Measurements from ENCODE around the gene MYH6.
"Not testable (repeated sequence)": the region's sequence is repeated elsewhere in the genome, so short reads cannot be mapped to it uniquely, and the experiment has no call there.

MYH6 gene

DNA sequence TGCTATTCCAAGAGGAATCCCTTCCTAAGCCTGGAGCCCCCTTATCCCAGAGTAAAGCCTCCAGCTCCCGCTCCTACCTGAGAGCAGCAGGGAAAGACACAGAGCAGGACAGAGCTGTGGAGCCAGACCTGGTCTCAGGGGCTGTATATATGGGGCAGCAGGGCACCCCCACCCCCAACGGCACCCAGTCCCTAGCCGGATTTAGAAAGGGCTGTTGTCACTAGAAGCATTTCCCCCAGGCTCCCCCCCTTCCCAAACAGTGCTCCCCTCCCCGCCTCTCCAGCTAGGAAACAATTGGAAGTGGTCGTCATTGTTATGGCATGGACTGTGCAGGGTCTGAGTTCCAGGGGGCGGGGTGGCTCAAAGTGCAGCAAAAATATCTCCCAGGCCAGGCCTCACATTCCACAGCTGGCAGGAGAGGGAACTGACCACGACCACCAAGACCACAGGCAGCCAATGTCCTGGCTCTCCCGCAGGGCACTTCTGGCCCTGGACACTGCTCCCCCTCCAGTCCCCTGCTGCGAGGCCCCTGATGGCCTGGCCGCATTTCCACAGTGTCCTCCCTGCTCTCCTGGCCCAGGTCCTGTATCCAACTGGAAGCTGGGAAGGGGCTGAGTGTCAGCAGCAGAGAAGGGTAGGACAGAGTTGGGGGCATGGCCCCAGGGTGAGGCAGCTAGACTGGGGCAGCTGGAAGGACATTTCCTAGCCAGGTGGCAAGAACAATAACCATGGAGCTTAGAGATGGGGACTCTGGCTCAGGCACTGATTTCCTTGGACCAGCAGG is 27.7 kb upstream of the MYH6 start, which contains the start of gene MYH7:
TSS of gene MYH7 (minus strand) at position 118 of the 784 bp plus-strand sequence. CDS start 1,928 bp downstream, outside the sequence.
- no peak for DNase-seq

DNA sequence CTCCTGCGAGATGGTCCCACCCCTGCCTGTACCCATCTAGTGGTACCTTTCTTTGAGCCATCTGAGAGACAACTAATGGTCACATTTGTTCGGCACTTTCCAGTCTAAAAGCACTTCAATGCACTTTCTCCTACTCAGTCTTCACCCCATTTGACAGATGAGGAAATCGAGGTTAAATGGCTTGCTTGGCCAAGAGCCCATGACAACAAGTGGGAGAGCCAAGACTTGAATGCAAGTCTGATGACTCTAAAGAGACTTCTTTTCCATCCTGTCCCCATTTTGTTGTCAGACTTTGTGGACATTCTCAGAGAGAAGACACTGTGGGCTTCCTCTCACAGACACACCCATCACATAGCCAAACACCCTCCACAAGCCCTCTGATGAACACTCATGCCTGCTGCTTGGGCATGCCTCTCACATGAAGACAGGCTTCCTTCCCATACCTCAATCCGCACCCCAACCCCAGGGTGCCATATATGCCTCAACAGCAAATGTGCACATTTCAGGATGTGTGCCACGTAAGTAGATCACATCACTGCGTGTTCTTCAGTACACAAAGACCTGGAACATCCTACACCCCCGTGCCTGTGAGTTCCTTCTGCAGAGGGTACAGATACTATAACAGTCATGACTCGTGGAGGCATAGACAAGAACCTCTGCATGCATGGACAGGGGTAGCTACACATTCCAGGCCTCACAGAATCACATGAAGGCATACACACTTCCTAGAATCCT is 26.6 kb upstream of the MYH6 start:
- DNase-seq, result no peak

DNA sequence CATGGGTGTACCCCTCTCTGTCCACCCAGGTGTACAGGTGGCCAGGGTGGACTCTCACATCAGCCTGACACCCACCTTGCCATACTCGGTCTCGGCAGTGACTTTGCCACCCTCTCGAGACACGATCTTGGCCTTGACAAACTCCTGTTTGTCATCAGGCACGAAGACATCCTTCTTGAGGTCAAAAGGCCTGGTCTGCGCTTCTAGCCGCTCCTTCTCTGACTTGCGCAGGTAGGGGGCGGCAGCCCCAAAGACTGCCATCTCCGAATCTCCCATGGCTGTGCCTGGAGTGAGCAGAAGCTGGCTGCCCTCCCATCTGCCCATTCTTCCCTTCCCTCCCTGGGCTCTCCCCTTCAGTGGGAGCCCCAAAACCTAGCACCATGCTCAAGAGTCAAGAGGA is 25.4 kb upstream of the MYH6 start:
- DNase-seq, result no peak

DNA sequence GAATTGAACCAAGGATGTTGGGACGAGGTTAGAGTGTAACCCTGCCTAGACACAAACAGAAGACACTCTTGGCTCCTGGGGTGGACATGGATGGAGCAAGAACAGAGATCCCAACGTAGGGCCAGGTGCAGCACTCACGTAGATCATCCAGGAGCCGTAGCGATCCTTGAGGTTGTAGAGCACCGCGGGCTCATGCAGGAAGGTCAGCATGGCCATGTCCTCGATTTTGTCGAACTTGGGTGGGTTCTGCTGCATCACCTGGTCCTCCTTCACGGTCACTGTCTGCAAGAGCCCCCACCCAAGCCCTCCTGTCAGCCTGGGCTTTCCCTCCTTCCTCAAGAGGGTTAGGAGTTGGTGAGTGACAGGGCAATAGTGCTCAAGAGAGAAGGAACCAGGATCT is 24.9 kb upstream of the MYH6 start:
- DNase-seq, result no peak

DNA sequence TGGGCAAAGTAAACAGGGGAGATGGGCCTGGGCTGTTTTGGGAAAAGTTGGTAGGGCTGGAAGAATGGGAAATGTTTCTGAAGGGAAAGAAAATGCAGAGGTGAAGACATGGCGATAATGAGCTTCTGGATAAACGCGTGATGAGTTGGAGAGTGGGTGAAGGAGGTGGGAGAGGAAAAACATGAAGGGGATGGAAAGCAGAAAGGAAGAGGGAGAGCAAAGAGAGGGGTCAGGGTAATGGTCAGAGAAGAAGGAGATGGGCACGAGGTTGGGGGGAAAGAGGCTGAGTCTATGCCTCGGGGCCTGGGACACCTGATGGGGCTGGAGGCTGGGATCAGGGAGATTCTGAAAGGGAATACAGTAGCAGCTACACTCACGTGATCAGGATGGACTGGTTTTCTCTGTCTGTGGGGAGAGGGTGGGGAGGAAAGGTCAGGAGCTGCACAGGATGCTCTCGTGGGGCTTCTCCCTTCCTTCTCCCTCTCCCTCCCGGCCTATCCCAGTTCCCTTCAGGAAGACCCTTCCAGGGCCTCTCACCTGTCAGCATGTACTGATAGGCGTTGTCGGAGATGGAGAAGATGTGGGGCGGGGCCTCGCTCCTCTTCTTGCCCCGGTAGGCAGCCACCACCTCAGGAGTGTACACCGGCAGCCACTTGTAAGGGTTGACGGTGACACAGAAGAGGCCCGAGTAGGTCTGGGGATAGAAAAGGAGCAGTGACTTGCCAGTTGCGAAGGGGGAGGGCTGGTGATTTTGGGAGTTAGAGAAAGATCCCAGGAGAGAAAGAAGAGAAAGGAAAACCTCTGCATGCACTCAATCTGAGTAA is 24.2 kb upstream of the MYH6 start:
- DNase-seq, result no peak

DNA sequence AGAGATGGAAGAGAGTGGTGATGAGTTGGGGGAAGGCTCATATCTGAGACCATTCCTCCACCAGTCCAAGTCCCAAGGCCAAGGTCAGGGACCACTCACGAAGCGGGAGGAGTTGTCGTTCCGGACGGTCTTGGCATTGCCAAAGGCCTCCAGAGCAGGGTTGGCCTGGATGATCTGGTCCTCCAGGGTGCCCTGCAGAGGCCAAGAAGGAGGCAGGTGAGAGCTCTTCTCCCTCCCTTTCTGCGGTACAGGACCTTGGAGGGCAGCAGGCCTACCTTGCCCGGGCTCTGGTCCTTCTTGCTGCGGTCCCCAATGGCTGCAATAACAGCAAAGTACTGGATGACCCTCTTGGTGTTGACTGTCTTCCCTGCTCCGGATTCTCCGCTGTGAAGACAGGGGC is 23.4 kb upstream of the MYH6 start:
- DNase-seq, result no peak

DNA sequence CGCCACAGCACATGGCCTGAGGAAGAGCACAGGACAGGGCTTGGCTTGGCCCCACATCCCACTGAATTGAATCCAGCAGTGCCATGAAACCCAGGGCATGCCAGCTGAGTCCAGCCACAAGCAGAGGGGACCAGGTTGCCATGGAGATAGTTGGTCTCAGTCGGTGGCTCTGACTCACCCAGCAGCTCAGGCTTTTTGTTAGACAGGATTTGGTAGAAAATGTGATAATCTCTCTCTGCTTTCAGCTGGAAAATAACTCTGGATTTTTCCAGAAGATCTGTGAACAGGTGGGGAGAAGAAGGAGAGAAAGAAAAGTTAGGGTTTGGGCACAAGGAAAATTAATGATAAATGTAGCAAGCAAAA is 22.6 kb upstream of the MYH6 start:
- no peak for DNase-seq

DNA sequence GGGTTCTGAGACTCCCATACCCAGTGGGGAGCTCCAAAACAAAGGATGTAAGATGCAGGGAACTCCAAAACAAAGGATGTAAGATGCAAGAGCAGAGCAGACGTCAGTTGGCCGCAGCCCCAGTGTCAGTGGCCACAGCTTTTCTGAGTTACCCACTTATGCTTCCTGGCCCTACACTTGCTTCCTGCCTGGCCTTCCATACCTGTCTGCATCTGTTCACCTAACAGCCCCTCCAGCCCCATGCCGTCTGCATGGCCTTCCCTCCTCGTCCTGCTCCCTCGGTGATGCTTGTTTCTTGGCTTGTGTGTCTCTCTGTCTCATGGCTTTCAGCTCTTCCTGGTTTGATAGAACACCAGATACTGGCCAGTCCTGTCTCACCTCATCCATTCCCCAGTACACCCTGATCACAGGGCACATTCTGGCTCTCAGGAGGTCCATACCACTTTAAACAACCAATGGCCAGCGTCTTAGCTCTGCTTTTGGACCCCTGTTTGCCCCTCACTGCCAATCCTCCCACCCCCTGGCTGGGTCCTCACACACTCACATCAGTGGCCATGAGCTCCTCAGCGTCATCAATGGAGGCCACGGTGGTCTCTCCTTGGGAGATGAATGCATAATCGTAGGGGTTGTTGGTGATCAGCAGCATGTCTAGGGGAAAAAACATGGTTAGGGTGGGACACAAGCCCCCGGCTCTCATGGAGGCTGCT is 22.1 kb upstream of the MYH6 start:
- DNase-seq, result no peak

DNA sequence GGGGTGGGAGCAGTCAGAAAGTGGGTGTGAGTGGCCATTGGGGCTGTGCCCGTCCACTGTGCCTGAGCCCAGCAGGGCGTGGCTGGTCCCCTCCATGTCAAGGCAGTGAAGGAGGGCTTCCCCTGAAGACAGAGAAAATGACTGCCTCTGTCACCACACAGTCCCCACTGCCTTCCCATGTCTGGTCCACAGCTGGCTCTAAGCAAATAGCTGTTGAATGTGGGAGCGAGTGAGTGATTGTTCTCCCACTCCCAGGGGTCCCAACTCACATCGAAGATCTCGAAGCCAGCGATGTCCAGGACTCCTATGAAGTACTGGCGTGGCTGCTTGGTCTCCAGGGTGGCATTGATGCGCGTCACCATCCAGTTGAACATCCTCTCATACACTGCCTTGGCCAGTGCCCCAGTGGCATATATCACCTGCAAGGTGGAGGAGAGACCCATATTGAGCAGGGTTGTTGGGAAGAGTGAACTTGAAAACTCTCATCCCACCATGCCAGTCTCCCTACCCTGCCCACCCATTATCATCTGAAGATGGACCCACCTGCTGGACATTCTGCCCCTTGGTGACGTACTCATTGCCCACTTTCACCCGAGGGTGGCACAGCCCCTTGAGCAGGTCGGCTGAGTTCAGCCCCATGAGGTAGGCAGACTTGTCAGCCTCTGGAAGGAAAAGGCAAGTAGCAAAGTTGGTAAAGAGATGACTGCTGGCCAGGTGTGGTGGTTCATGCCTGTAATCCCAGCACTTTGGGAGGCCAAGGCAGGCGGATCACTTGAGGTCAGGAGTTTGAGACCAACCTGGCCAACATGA is 20.8 kb upstream of the MYH6 start:
- no peak for DNase-seq

DNA sequence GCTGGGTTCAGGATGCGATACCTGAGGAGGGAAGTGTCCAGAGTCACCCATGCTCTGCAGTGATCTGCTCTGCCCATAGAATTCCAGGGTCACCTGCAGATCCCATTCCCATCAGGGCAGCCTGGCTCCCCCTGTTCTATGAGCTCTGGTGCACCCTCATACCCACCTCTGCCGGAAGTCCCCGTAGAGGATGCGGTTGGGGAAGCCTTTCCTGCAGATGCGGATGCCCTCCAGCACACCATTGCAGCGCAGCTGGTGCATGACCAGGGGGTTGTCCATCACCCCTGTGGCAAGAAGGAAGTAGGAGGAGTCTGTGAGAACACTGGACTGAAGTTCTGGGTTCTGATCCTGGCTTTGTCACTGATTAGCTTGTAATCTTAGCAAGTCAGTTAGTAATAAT is 17.7 kb upstream of the MYH6 start:
- not testable (repeated sequence) for DNase-seq

DNA sequence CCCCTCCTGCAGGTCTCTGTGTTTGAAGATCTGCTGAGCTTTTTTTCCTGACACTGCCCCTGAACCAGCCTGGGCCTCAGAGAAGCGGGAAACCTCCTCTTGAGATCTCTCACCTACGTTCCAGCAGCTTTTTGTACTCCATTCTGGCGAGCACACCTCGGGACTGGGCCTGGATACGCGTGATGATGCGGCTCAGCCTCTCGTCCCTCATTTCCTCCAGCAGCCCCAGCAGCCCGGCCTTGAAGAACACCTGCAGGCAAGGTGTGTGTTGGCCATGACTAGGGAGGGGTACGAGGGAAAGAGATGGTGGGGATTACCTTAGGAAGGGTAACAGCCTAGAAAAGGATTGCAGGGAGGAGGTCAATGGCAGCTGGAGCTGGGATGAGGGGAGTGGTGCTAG is 17.1 kb upstream of the MYH6 start:
- no peak for DNase-seq

DNA sequence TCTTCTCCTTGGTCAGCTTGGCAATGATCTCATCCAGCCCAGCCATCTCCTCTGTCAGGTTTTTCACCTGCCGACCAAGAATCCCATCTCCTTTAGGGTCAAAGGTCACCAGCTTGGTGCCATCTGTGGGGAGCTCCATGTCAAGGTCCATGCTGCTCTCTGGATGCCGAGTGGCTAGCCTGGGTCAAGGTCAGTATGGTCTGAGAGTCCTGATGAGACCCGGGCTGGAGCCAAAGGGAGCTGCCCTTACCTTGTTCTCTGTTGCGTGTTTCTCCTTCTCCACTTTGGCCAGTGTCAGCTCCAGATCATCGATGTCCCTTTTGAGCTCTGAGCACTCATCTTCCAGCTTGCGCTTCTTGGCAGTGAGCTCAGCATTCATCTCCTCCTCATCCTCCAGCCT is 15.6 kb upstream of the MYH6 start:
- DNase-seq, result no peak

DNA sequence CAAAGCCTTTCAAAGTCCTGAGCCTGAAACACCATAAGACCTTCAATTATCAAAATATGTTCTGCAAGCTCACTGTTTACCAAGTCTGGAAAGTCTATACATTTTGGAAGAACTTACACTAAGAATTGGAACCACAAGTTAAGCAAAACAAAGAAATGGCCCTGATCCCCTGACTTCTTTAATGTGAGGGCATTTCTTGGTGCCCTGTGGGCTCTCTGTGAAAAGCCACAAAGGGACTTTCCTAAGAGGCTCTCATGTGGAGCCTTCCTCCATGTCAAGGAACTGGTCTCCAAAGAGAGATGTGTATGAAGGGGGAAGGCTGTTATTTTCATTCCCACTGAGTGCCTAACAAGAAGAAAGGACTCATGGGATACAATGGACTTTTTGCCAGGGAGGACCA is 13.5 kb upstream of the MYH6 start:
- DNase-seq, result no peak

DNA sequence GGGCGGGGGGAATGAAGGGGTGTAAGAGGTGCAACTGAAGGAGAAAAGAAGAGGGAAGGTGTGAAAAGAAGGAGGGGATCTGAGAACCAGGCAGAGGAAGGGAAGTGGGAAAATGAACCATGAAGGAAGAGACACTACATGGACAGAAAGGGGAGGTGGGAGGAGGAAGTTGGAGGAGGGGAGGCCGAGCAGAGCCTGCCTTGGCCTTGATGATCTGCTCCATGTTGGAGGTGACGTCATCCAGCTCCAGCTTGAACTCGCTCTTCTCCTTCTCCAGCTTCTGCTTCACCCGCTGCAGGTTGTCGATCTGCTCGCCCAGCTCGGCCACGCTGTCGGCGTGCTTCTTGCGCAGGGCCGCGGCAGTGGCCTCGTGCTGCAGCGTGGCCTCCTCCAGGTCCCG is 11.6 kb upstream of the MYH6 start:
- DNase-seq, result not testable (repeated sequence)

DNA sequence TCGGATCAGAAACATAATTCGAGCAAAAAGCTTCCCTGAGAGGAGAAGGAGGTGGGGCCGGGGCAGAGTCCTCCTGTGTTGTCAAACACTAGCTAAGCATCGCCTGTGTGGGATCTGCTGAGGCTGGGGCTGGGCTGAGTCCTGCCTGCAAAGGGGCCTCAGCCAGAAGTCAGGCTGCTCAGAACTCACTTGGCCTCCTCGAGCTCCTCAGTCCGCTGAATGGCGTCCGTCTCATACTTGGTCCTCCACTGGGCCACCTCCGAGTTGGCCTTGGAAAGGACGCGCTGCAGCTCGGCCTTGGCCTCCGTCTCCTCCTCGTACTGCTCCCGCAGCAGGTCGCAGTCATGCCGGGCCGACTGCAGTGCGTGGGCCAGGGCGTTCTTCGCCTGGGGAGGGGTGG is 9.9 kb upstream of the MYH6 start:
- no peak for DNase-seq

DNA sequence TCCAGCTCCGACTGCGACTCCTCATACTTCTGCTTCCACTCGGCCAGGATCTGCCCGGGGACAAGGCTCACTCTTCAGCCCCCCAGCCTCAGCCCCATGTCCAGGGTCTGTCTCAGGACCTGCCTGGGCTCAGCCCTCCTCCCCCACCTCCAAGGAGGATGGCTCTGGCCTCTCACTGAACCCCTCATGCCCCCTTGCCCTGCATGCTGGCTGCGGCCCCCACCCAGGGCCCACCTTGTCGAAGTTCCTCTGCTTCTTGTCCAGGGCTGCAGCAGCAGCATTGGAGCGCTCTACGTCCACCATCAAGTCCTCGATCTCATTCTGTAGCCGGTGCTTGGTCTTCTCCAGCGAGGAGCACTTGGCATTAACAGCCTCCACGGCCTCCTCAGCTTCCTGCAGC is 9.2 kb upstream of the MYH6 start:
- DNase-seq, result not testable (repeated sequence)

DNA sequence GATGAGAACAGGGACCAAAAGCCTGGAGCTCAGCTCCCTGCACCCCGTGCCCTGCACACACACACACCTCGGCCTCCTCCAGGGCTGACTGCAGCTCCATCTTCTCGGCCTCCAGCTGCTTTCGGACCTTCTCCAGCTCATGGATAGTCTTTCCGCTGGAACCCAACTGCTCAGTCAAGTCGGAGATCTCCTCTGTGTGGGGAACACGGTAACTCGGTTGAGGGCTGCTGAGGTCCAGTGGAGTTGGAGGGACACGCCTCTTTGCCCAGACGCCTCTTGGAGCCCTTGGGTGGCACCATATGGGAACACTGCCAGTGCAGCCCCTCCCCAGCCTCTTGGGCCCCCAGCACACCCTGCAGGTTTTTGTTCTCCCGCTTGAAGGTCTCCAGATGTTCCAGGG is 8.7 kb upstream of the MYH6 start:
- DNase-seq, result no peak

DNA sequence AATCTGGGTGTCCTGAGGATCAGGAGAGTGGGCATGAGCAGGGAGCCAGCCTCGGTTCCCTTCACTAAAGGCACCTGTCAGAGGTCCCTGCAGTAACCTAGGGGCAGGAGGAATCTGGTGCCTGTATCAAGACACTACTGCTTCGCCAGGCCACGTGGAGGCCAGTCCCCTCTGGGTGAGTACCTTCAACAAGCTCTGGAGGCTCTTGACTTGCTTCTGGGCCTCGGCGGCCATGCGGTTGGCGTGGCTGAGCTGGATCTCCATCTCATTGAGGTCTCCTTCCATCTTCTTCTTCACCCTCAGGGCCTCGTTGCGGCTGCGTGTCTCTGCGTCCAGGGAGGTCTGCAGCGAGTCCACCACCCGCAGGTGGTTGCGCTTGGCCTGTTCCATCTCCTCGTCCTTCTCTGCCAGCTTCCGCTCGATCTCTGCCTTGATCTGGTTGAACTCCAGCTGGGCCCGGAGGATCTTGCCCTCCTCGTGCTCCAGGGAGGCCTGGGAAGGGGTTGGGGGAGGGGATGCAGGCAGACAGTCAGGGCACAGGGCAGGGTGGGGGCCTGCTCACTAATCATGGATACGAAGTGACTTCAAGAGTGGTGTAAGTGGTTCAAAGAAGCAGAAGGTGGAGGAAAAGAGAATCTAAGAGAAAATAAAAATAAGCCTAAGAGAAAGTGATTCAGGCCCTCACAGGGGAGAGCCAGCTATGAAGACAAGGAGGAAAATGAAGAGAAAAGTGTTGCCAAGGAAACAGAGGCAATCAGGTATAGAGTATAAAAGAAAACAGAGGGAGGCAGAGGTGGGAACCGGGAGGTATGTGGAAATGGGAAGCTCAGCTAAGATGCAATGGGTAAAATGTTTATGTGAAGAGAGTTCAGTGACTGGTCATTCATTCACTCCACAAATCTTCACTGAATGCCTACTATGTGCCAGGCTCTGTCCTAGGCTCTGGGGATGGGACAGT is 8.0 kb upstream of the MYH6 start:
- no peak for DNase-seq

DNA sequence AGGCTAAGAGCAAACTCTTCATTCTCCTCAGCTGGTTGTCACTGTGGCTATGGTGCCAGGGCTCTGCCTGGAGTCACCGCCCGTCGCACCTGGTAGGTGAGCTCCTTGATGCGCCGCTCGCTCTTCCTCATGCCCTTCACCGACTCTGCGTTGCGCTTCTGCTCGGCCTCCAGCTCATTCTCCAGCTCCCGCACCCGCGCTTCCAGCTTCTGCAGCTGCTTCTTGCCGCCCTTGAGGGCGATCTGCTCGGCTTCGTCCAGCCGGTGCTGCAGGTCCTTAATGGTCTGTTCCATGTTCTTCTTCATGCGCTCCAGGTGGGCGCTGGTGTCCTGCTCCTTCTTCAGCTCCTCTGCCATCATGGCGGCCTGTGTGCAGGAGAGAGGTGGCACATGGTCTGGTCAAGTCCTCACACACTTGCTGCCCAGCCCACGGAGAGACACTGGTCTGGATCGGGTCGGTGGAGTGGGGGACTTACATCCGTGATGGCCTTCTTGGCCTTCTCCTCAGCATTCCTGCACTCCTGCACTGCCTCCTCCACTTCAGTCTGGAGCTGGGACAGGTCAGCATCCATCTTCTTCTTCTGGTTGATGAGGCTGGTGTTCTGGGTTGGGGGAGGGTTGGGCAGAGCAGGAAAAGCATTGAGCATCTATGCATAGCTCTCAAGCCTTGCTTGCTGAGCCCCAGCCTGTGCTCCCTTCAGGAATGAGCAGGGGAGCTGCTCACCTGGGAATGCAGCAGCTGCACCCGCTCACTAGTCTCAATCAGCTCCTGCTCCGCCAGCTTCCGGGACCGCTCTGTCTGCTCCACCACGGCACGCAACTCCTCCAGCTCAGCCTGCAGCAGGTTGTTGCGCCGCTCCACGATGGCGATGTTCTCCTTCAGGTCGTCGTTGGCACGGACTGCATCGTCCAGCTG is 7.1 kb upstream of the MYH6 start:
- DNase-seq, result no peak

DNA sequence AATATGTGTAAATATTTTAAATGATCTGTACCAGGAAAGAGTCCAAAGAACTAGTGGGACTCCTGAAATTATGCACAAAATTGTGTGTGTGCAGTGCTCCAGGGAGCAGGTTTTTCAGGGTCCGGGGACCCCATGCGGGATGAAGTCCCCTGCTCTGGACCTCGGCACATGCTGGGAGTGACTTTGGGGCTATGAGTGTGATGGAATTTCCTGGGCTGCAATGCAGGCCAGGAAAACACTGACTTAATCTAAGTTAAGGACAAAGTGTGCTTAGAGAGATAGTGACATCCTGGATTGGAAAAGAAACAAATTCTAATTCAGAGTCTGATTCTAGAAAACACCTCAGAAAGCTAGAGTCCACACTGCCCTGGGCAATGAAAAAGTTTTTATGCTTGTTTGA is 6.2 kb upstream of the MYH6 start:
- DNase-seq, result no peak

All from NCI-H187 treated with DMSO at 0.1 percent for 48 hours (cell line).